ENCODE data around the gene JARID2. TPM values are rescaled to one million over a fixed set of nuclear protein-coding genes. Genes with fewer than 3 reads are reported as not detected.
A peak's percentile ranks its signal among the peaks of the same experiment; 100 is the strongest.

Gene JARID2
- total and polyA plus RNA-seq, 9 of the 15 experiments (the other 6 are each of a cell fraction or from before 2014, with no cell fraction given) = 5.0 to 29.0 (median 15.6) TPM

DNA sequence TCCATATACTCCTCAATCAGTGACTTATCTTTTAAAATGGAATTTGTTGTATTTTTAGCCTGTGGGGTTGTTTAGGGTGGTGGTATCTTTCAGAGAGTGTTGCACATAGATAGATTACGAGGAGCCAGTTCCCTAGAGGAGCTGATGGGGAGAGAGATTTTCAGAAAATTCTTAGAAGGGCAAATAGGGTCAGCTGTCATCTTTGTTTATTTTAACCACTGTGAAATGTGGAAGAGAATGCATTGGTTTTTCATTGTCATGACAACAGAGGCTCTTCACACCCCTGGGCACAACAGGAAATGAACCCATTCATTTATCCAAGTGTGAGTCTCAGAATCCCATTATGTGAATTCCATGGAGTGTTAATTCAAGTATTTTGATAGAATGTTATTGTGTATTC is 188.4 kb downstream of the JARID2 start (continued):
- TF ChIP-seq CEBPG (CRISPR knock-in tag; IDR thresholded peaks at IDR 0.05) (no peak), CEBPG (tag; conservative IDR thresholded peaks at IDR 0.05 in 1 of 2, IDR thresholded peaks at IDR 0.05 in 1 of 2) (0 out of 4 replicates have a peak, but pooled peaks of 1 of the 2 experiments have one; percentile 5), WHSC1 (IDR thresholded peaks at IDR 0.05; ENCODE audit: low read length) (no peak), DPF2 (IDR thresholded peaks at IDR 0.05) (peak; percentile 74), BACH1 (tag; IDR thresholded peaks at IDR 0.05) (no peak), RREB1 (CRISPR knock-in tag; IDR thresholded peaks at IDR 0.05) (no peak), CTBP1 (IDR thresholded peaks at IDR 0.05; ENCODE audit: borderline replicate concordance) (peak; percentile 57; the same call in 1 of the 2 replicates), CLOCK (CRISPR knock-in tag; IDR thresholded peaks at IDR 0.05; ENCODE audit: borderline replicate concordance) (no peak), SUPT5H (IDR thresholded peaks at IDR 0.05) (no peak), MIER1 (IDR thresholded peaks at IDR 0.05; ENCODE audit: low read depth) (no peak), STAT5A (IDR thresholded peaks at IDR 0.05; ENCODE audit: borderline replicate concordance, low read length) (0 out of 2 replicates have a peak, but pooled peaks have one; percentile 15), RFX1 (IDR thresholded peaks at IDR 0.05) (peak; percentile 91), ZNF780A (CRISPR knock-in tag; IDR thresholded peaks at IDR 0.05) (no peak), MCM5 (IDR thresholded peaks at IDR 0.05; ENCODE audit: low read depth) (no peak), NFIC (IDR thresholded peaks at IDR 0.05) (0 out of 2 replicates have a peak, but pooled peaks have one; percentile 14)
- TF ChIP-seq, protein P1, sequence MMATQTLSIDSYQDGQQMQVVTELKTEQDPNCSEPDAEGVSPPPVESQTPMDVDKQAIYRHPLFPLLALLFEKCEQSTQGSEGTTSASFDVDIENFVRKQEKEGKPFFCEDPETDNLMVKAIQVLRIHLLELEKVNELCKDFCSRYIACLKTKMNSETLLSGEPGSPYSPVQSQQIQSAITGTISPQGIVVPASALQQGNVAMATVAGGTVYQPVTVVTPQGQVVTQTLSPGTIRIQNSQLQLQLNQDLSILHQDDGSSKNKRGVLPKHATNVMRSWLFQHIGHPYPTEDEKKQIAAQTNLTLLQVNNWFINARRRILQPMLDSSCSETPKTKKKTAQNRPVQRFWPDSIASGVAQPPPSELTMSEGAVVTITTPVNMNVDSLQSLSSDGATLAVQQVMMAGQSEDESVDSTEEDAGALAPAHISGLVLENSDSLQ (IDR thresholded peaks at IDR 0.05) = peak; percentile 47; the same call in 1 of the 2 replicates

Measured in K562 (cell line).